GM19455 (cell line): ENCODE data around the gene CAB39.
A peak's percentile ranks its signal among the peaks of the same experiment; 100 is the strongest.

Experiments
- ATAC-seq: cut with Tn5 transposase; IDR thresholded peaks from one replicate; pipeline ENCODE4 v1.9.1; 2021; ENCODE audit not compliant: unreplicated experiment

CAB39 gene

GRCh38 chr2:230852113-230852512 lies 139.5 kb downstream of the CAB39 start:
- no peak for ATAC-seq

GRCh38 chr2:230861552-230862255 lies 149.1 kb downstream of the CAB39 start:
- ATAC-seq, result no peak

GRCh38 chr2:230862292-230862691 lies 149.7 kb downstream of the CAB39 start:
- no peak for ATAC-seq

GRCh38 chr2:230863031-230863430 lies 150.4 kb downstream of the CAB39 start:
- ATAC-seq, result no peak

- ATAC-seq, result no peak
These were observed 150.9 kb downstream of the CAB39 start for GRCh38 chr2:230863442-230864121.

- ATAC-seq, result no peak
These were observed 151.5 kb downstream of the CAB39 start for GRCh38 chr2:230864122-230864604.

GRCh38 chr2:230864605-230865306 lies 152.1 kb downstream of the CAB39 start, which contains the start of gene ITM2C:
ITM2C (plus strand) TSS chr2:230864942; CDS start chr2:230865026, 84 bp downstream.
- ATAC-seq, result peak; percentile 83

- no peak for ATAC-seq
These were observed 152.7 kb downstream of the CAB39 start for GRCh38 chr2:230865307-230865765.

GRCh38 chr2:230865766-230866755 lies 153.4 kb downstream of the CAB39 start:
- no peak for ATAC-seq

- ATAC-seq, result no peak
These were observed 154.3 kb downstream of the CAB39 start for GRCh38 chr2:230866756-230867523.

GRCh38 chr2:230868161-230868946 lies 155.7 kb downstream of the CAB39 start:
- no peak for ATAC-seq

- no peak for ATAC-seq
These were observed 156.6 kb downstream of the CAB39 start for GRCh38 chr2:230868947-230869913.

GRCh38 chr2:230869914-230870543 lies 157.4 kb downstream of the CAB39 start:
- ATAC-seq, result no peak
